Measurements from ENCODE around the gene HSPBP1. TPM values are rescaled to one million over a fixed set of nuclear protein-coding genes. Genes with fewer than 3 reads are reported as not detected.

Gene HSPBP1
- total and polyA plus RNA-seq, 2 of the 13 experiments (the other 11 are each of a cell fraction or from before 2014, with no cell fraction given): 22.3 to 33.7 TPM

DNA sequence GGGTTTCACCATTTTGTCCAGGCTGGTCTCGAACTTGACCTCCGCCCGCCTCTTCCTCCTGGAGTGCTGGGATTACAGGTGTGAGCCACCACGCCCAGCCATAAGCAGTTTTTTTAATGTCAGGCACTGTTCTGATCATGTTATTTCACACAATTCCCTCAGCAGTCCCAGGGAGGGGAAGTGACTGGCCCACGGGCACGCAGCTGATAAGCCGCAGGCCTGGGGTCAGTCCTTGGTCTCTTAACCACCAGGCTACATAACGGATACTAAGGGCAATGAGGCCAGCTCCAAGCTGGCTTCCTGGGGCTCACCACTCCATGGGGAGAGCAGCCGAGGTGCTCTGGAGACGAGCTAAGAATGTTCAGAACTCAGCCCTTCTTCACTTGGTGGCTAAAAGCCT lies 17.4 kb upstream of the HSPBP1 start:
- no peak for DNase-seq (ENCODE audit: low spot score)
- Histone ChIP-seq H2AFZ (ENCODE audit: low read length) (no peak overlapping the region), H3K27me3 (ENCODE audit: control insufficient read depth in 1 of 2, insufficient read depth in 2 of 2, low read length in 2 of 2) (peaks cover 0 to 20% of the 10 kb centered on the region in 2 experiments; a peak in 2 of 5 replicates), H3K4me1 (ENCODE audit: insufficient read depth, low read length) (peaks cover 29% of the 10 kb centered on the region), H3K79me2 (ENCODE audit: insufficient read depth, low read length) (no peaks in the 10 kb centered on the region), H4K20me1 (ENCODE audit: insufficient read depth, low read length) (no peaks in the 10 kb centered on the region), H3K4me3 (replicated peaks in 1 of 3; ENCODE audit: insufficient read depth in 1 of 3, low read depth in 2 of 3, low read length in 3 of 3) (no peak overlapping the region), H3K9ac (ENCODE audit: insufficient read depth, low read depth, low read length) (no peak overlapping the region), H3K4me2 (ENCODE audit: low read depth, low read length) (no peak overlapping the region), H3K27ac (ENCODE audit: extremely low read length, insufficient read depth, low read length) (no peak overlapping the region), H3K9me3 (ENCODE audit: low read length) (no peaks in the 10 kb centered on the region), H3K36me3 (replicated peaks in 1 of 2; ENCODE audit: control insufficient read depth in 1 of 2, insufficient read depth in 2 of 2, low read length in 2 of 2) (no peaks in the 10 kb centered on the region)
- POLR2A ChIA-PET: no interaction called here
- no peak for FAIRE-seq
- intact Hi-C loops (cut with micrococcal nuclease; ENCODE audit: unreplicated experiment) (no loop called here), in situ Hi-C loops (cut with HindIII; ENCODE audit: extremely low pct_ligation_motif_present, low pct_unique_long_range_greater_than_20kb) (no loop called here)
- 55% methylated on average over 7 of the region's 10 CpGs for WGBS (ENCODE audit: low lambda C conversion rate)
- no peak for TF ChIP-seq ZNF678 (CRISPR knock-in tag; IDR thresholded peaks at IDR 0.05)
- TF ChIP-seq ZFP62 (CRISPR knock-in tag; IDR thresholded peaks at IDR 0.05): no peak
- no peak for TF ChIP-seq MATR3 (CRISPR knock-in tag; IDR thresholded peaks at IDR 0.05)
- TF ChIP-seq ZNF564 (CRISPR knock-in tag; IDR thresholded peaks at IDR 0.05): no peak
- TF ChIP-seq SMARCC2 (IDR thresholded peaks at IDR 0.05): no peak
- TF ChIP-seq, protein P1, sequence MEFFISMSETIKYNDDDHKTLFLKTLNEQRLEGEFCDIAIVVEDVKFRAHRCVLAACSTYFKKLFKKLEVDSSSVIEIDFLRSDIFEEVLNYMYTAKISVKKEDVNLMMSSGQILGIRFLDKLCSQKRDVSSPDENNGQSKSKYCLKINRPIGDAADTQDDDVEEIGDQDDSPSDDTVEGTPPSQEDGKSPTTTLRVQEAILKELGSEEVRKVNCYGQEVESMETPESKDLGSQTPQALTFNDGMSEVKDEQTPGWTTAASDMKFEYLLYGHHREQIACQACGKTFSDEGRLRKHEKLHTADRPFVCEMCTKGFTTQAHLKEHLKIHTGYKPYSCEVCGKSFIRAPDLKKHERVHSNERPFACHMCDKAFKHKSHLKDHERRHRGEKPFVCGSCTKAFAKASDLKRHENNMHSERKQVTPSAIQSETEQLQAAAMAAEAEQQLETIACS (CRISPR knock-in tag; IDR thresholded peaks at IDR 0.05): no peak
- TF ChIP-seq DRAP1 (CRISPR knock-in tag; IDR thresholded peaks at IDR 0.05): no peak
- TF ChIP-seq ZNF251 (CRISPR knock-in tag; IDR thresholded peaks at IDR 0.05): no peak
- no peak for TF ChIP-seq ADNP (CRISPR knock-in tag; IDR thresholded peaks at IDR 0.05)
- TF ChIP-seq ZNF333 (CRISPR knock-in tag; IDR thresholded peaks at IDR 0.05; ENCODE audit: borderline replicate concordance): no peak
- TF ChIP-seq HNRNPK (IDR thresholded peaks at IDR 0.05; ENCODE audit: low read depth, low read length, poor library complexity, severe bottlenecking): no peak
- no peak for TF ChIP-seq ZNF326 (CRISPR knock-in tag; IDR thresholded peaks at IDR 0.05; ENCODE audit: borderline replicate concordance)
- no peak for TF ChIP-seq NBN (conservative IDR thresholded peaks at IDR 0.05)
- CTCF ChIA-PET (ENCODE audit: low intra/inter-chr PET ratio, low total read pairs): no interaction called here
- no peak for ATAC-seq
- BruUV-seq (replicated peaks): no TSS peak

Measured in HepG2 (cell line).